GM19043 (cell line): ENCODE measurements around the gene CAMK2G.
"Not testable (repeated sequence)": the region's sequence is repeated elsewhere in the genome, so short reads cannot be mapped to it uniquely, and the experiment has no call there.

Source experiments
- ATAC-seq: cut with Tn5 transposase; IDR thresholded peaks from one replicate; pipeline ENCODE4 v1.9.1; 2021; ENCODE audit warnings: low read depth; ENCODE audit not compliant: unreplicated experiment

Gene CAMK2G

DNA sequence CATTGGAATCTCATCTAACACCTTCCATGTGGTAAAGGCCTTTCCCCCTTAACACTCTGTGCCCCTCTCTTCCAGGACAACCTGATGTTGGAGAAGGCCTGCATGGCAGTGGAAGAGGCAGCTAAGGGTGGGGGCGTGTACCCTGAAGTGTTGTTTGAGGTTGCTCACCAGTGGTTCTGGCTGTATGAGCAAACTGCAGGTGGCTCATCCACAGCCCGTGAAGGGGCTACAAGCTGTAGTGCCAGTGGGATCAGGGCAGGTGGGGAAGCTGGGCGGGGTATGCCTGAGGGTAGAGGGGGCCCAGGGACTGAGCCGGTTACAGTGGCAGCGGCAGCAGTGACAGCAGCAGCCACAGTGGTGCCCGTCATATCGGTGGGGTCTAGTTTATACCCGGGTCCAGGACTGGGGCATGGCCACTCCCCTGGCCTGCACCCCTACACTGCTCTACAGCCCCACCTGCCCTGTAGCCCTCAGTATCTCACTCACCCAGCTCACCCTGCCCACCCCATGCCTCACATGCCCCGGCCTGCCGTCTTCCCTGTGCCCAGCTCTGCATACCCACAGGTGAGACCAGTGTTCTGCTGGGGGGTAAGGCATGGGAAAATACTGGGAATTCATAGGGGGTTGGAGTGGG lies 75.3 kb downstream of the CAMK2G start:
- no peak for ATAC-seq

- ATAC-seq, result no peak
Observed at GRCh38 chr10:73798087-73798486, 76.3 kb downstream of the CAMK2G start.

GRCh38 chr10:73797324-73798025 lies 76.9 kb downstream of the CAMK2G start:
- no peak for ATAC-seq

DNA sequence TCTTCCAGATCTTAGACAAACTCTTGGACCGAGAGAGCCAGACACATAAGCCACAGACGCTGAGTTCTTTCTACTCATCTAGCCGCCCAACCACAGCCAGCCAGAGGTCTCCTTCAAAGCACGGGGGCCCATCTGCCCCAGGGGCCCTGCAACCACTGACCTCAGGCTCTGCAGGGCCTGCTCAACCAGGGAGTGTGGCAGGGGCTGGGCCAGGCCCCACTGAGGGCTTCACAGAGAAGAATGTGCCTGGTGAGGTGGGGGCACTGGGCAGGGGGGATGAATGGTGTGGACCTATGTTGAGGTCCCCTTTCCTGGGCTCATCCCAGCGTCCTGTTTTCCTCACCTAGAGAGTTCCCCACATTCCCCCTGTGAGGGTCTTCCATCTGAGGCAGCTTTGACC lies 77.6 kb downstream of the CAMK2G start:
- no peak for ATAC-seq

- not testable (repeated sequence) for ATAC-seq
Observed at GRCh38 chr10:73796035-73796434, 78.3 kb downstream of the CAMK2G start.

GRCh38 chr10:73795491-73795890 lies 78.9 kb downstream of the CAMK2G start:
- ATAC-seq, result not testable (repeated sequence)

GRCh38 chr10:73793456-73793855 lies 80.9 kb downstream of the CAMK2G start:
- no peak for ATAC-seq

- no peak for ATAC-seq
Observed at GRCh38 chr10:73791871-73792400, 82.4 kb downstream of the CAMK2G start.

GRCh38 chr10:73790886-73791625 lies 83.3 kb downstream of the CAMK2G start:
- ATAC-seq, result no peak

- ATAC-seq, result no peak
Observed at GRCh38 chr10:73789659-73790055, 84.7 kb downstream of the CAMK2G start.

- ATAC-seq, result no peak
Observed at GRCh38 chr10:73788864-73789658, 85.3 kb downstream of the CAMK2G start.

GRCh38 chr10:73787031-73787800 lies 87.1 kb downstream of the CAMK2G start:
- not testable (repeated sequence) for ATAC-seq

GRCh38 chr10:73786512-73786885 lies 87.9 kb downstream of the CAMK2G start:
- ATAC-seq, result no peak

GRCh38 chr10:73785721-73786511 lies 88.4 kb downstream of the CAMK2G start:
- ATAC-seq, result no peak

DNA sequence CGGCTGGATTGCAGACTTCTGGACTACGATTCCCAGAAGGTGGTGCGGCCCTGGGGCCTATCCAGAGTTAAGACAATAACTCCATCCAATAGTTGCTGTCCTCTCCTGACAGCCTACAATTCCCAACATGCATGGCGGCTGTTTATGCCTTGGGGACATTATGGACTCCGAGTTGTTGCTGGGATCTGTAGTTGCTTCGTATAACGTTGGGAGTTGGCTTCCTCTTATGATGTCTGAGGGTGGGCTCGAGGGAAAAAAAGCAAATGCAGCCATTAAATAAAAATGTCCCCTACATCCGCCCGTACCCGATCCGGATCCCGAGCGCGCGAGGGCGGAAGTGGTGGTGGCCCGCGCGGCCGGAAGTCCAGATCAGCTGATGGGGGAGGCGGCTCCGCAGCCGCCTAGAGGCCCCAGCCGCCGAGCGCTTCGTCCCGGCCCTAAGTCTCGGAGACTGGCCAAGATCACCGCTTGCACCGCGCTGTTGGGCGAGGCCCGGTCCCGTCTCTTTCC lies 89.1 kb downstream of the CAMK2G start, which contains the start of gene ZSWIM8:
Gene ZSWIM8 (plus strand): TSS at position 396 of the 510 bp plus-strand sequence. CDS start 273 bp downstream, outside the sequence.
- ATAC-seq, result peak; percentile 91

DNA sequence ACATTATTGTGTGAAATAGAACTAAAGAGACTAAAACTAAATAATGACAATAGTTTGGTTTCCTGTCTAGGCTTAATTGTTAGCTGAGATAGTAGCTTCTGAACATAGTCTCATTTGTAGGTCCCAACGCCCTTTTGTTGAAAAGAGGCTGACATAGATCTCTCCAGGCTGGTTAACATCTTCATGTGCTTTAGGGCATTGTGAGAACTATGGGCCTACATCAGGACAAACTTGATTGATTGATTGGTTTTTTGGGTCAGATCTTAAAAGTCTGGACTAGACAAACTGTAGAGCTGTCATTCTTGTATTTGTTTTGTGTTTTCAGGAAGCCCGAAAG lies 91.6 kb downstream of the CAMK2G start:
- no peak for ATAC-seq

DNA sequence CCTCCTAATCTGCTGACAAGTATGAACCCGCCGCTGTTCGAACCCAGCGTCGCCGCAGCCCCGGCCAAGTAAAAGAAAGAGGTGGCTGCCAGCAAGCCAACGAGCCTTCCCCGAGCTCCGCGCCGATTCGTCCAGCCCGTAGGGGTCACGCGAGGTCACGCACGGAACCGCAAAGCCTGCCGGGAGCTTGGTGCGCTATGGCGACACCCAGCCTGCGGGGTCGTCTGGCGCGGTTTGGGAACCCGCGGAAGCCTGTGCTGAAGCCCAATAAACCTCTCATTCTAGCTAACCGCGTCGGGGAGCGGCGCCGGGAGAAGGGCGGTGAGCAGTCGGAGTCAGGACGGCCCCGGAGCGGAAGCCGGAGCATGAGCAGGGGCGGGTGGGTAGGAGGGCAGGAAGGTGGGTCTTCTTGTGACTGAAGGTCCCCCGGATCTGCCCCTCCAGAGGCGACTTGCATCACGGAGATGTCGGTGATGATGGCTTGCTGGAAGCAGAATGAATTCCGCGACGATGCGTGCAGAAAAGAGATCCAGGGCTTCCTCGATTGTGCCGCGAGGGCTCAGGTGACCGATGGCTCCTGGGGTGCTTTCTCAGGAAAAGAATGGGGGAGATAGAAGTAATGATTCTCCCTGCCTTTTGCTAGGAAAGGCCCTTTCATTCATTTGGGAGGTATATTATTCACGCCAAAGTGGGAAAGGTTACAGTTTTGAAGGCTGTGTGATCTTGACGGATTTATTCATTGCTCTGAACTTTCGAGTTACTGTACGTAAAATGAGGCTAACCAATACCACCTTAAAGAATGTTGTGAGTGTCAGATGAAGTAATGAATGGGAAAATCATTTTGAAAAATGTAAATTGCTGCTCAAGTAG lies 92.2 kb downstream of the CAMK2G start, which contains the start of gene CHCHD1:
Gene CHCHD1 (plus strand): TSS at position 170 of the 870 bp plus-strand sequence. CDS start 28 bp downstream, at position 198.
- ATAC-seq, result no peak

DNA sequence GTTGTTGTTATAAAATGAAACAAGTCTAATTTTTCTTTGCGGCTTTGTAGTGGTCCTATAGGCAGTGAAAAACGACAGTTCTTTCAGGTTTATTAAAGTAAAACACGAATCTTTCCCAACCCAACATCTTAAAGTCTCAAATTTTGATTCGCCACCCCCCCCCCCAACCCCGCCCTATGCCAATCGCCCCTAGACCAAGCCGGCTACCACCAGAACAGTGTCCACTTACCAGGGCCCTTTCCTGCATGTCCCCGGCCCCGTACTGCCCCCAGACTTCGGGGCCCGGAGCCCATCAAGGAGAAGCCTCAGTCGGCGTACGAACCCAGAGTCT lies 92.8 kb downstream of the CAMK2G start:
- no peak for ATAC-seq
